Measurements from ENCODE around the gene NECTIN1. TPM values are rescaled to one million over a fixed set of nuclear protein-coding genes. Genes with fewer than 3 reads are reported as not detected.

The NECTIN1 gene
- total and polyA plus RNA-seq, 2 donors (not counting 3 experiments of a cell fraction or from before 2014, with no cell fraction given) = 10.8 to 23.6 TPM

DNA sequence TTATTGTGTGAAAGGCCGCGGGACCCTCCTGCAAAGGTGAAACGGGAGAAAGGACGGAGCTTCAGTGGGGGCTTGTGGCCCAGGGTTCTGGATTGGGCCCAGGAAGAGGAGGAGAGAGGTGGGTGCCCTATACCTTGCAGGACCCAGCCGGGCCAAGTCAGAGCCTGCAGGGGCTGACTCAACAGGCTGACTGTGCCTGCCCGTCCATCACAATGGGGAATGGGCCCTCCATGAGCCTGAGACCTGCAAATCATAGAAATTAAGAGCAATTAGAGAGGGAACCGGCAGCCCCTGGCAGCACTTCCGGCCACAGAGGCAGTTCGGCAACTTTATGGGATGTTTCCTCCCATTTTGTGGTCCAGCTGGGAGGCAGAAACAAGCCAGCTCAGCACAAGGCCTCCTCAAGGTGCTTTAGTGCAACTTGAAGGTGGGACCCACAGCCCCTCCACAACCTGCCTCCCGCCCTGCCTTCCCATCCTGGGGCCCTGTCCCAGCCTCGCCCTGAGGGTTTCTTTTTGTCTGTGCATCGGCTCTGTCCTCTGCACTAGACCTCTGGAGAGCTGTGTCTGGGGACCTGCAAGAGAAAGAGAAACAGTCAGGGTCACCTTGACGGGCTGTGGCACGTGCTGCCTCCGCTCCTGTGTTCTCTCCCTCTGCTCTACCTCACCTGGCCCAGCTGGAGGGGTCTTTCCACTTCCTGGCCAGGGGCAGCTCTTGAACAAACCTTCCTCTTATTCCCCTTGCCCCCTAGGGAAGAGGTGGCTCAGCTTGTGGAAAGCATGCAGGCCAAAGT lies 19.1 kb upstream of the NECTIN1 start:
- no peak for DNase-seq (ENCODE audit: low read depth, low spot score)
- ChIA-PET CTCF (no interaction called here), POLR2A (no interaction called here)

More for the DNA sequence above, 19.1 kb upstream of the NECTIN1 start:
- no peak overlapping the region for H3K4me2 ChIP-seq (ENCODE audit: insufficient read depth, low read length)
- H3K4me1 ChIP-seq (ENCODE audit: control insufficient read depth, extremely low read depth, insufficient read depth, low read length) = no peaks in the 10 kb centered on the region
- no peak for FAIRE-seq
- no peak overlapping the region for H2AFZ ChIP-seq (ENCODE audit: low read depth, low read length)
- H3K27ac ChIP-seq (ENCODE audit: insufficient read depth, low read depth, low read length) = no peak overlapping the region
- intact Hi-C loops (cut with micrococcal nuclease) (no loop called here), dilution Hi-C loops (cut with MboI; ENCODE audit: extremely low pct_ligation_motif_present, low sequenced_read_pairs) (no loop called here)
- no peaks in the 10 kb centered on the region for H3K79me2 ChIP-seq (ENCODE audit: control insufficient read depth, insufficient read depth, low read length)
- no peak overlapping the region for H3K9ac ChIP-seq (replicated peaks; ENCODE audit: extremely low read depth, insufficient read depth, low read length)
- no peaks in the 10 kb centered on the region for H3K9me3 ChIP-seq (replicated peaks; ENCODE audit: control insufficient read depth, insufficient read depth, low read length)
- H3K36me3 ChIP-seq (ENCODE audit: control insufficient read depth in 2 of 2, extremely low read depth in 1 of 2, insufficient read depth in 2 of 2, low read length in 2 of 2) = no peaks in the 10 kb centered on the region
- no peaks in the 10 kb centered on the region for H4K20me1 ChIP-seq (replicated peaks; ENCODE audit: control insufficient read depth, extremely low read depth, insufficient read depth, low read length)
- TF ChIP-seq MYC (IDR thresholded peaks at IDR 0.05; ENCODE audit: low read depth, low read length) (no peak), GATA2 (IDR thresholded peaks at IDR 0.05; ENCODE audit: insufficient read depth, insufficient read length, low read depth, low read length) (no peak), CTCF (IDR thresholded peaks at IDR 0.05; ENCODE audit: extremely low read depth in 1 of 2, insufficient read depth in 1 of 2, low read depth in 1 of 2, low read length in 2 of 2) (no peak), POLR2A (IDR thresholded peaks at IDR 0.05; ENCODE audit: low read depth, low read length) (no peak), EZH2 (IDR thresholded peaks at IDR 0.05; ENCODE audit: borderline replicate concordance, low read depth, low read length, severe bottlenecking) (no peak), JUN (IDR thresholded peaks at IDR 0.05; ENCODE audit: borderline replicate concordance, insufficient read depth, insufficient read length, low read depth) (no peak), FOS (IDR thresholded peaks at IDR 0.05; ENCODE audit: borderline replicate concordance, insufficient read depth, low read length) (no peak)
- H3K9me1 ChIP-seq (replicated peaks; ENCODE audit: control insufficient read depth, extremely low read depth, insufficient read depth, low read length) = no peaks in the 10 kb centered on the region
- H3K27me3 ChIP-seq (ENCODE audit: control insufficient read depth in 2 of 2, insufficient read depth in 2 of 2, low read length in 2 of 2) = peaks cover 10 to 13% of the 10 kb centered on the region in 2 experiments
- no TSS peak for BruUV-seq (replicated peaks)
- no peak overlapping the region for H3K4me3 ChIP-seq (replicated peaks in 1 of 3; ENCODE audit: insufficient read depth in 1 of 3, low read depth in 1 of 3, low read length in 3 of 3)

All from endothelial cell of umbilical vein (primary cell).